ENCODE results near the gene CTU1. TPM values are rescaled to one million over a fixed set of nuclear protein-coding genes. Genes with fewer than 3 reads are reported as not detected.
A peak's percentile ranks its signal among the peaks of the same experiment; 100 is the strongest.
"Not testable (repeated sequence)": the region's sequence is repeated elsewhere in the genome, so short reads cannot be mapped to it uniquely, and the experiment has no call there.

Gene CTU1
- 5.3 TPM for total RNA-seq

- DNase-seq (ENCODE audit: low spot score), result peak; percentile 99
Observed at GRCh38 chr19:51108066-51108804, at the start of gene CTU1. CTU1 (minus strand) TSS chr19:51108409; CDS start chr19:51104569, 3,840 bp downstream.

GRCh38 chr19:51157265-51157664, 49.1 kb upstream of the CTU1 start:
- DNase-seq (ENCODE audit: low spot score), result no peak

GRCh38 chr19:51156710-51157109, 48.5 kb upstream of the CTU1 start:
- no peak for DNase-seq (ENCODE audit: low spot score)

GRCh38 chr19:51150627-51151026, 42.4 kb upstream of the CTU1 start:
- DNase-seq (ENCODE audit: low spot score), result no peak

- DNase-seq (ENCODE audit: low spot score), result no peak
Observed at GRCh38 chr19:51148580-51148979, 40.4 kb upstream of the CTU1 start.

GRCh38 chr19:51147663-51148062, 39.5 kb upstream of the CTU1 start:
- no peak for DNase-seq (ENCODE audit: low spot score)

- no peak for DNase-seq (ENCODE audit: low spot score)
Observed at GRCh38 chr19:51146751-51147150, 38.5 kb upstream of the CTU1 start.

- DNase-seq (ENCODE audit: low spot score), result no peak
Observed at GRCh38 chr19:51145916-51146493, 37.8 kb upstream of the CTU1 start.

GRCh38 chr19:51144482-51145045, 36.4 kb upstream of the CTU1 start:
- DNase-seq (ENCODE audit: low spot score), result no peak

- DNase-seq (ENCODE audit: low spot score), result no peak
Observed at GRCh38 chr19:51143486-51143885, 35.3 kb upstream of the CTU1 start.

GRCh38 chr19:51142809-51143475, 34.7 kb upstream of the CTU1 start:
- not testable (repeated sequence) for DNase-seq (ENCODE audit: low spot score)

GRCh38 chr19:51142119-51142518, 33.9 kb upstream of the CTU1 start, which contains the start of gene SIGLEC7:
SIGLEC7 (plus strand) TSS chr19:51142301; CDS start chr19:51142370, 69 bp downstream.
- no peak for DNase-seq (ENCODE audit: low spot score)

- no peak for DNase-seq (ENCODE audit: low spot score)
Observed at GRCh38 chr19:51141181-51141580, 33.0 kb upstream of the CTU1 start.

GRCh38 chr19:51140441-51140840, 32.2 kb upstream of the CTU1 start:
- no peak for DNase-seq (ENCODE audit: low spot score)

- DNase-seq (ENCODE audit: low spot score), result no peak
Observed at GRCh38 chr19:51139299-51140014, 31.2 kb upstream of the CTU1 start.

- no peak for DNase-seq (ENCODE audit: low spot score)
Observed at GRCh38 chr19:51138549-51138979, 30.4 kb upstream of the CTU1 start.

- DNase-seq (ENCODE audit: low spot score), result no peak
Observed at GRCh38 chr19:51137792-51138425, 29.7 kb upstream of the CTU1 start.

GRCh38 chr19:51136851-51137551, 28.8 kb upstream of the CTU1 start:
- DNase-seq (ENCODE audit: low spot score), result no peak

GRCh38 chr19:51135986-51136762, 28.0 kb upstream of the CTU1 start:
- DNase-seq (ENCODE audit: low spot score), result no peak

- DNase-seq (ENCODE audit: low spot score), result no peak
Observed at GRCh38 chr19:51135004-51135403, 26.8 kb upstream of the CTU1 start.
